GM12891 (cell line): ENCODE results near the gene TAAR1.

Experiments
- POU2F2 ChIP-seq: IDR thresholded peaks from 2 replicates; pipeline ENCODE4 v1.6.1; 2011; ENCODE audit warnings: low read depth, mild to moderate bottlenecking, control low read depth, low read length, moderate library complexity
- TAF1 ChIP-seq: IDR thresholded peaks from 2 replicates; pipeline ENCODE4 v1.6.1; 2011; ENCODE audit warnings: low read depth, low read length, control low read depth

- no peak for TF ChIP-seq POU2F2
- TF ChIP-seq TAF1 = no peak
Measured at GRCh38 chr6:132673376-132674094, 14.6 kb upstream of the TAAR1 start.
